RWPE2 (cell line): ENCODE data around the gene CCDC183.
"Not testable (repeated sequence)": the region's sequence is repeated elsewhere in the genome, so short reads cannot be mapped to it uniquely, and the experiment has no call there.

Experiments
- ATAC-seq: fragments of 200-7000 bp; cut with Tn5 transposase; 3 replicates; pipeline ENCODE4 v1.9.1; 2021; ENCODE audit warnings: low read depth
- DNase-seq: peaks from one replicate; pipeline ENCODE4 v3.0.0-alpha.2; 2020; ENCODE audit warnings: low spot score
- H3K27ac ChIP-seq: fragments of 450-650 bp; 2 replicates; pipeline ENCODE4 v1.5.1; 2017; ENCODE audit warnings: mild to moderate bottlenecking; ENCODE audit not compliant: poor library complexity, severe bottlenecking
- H3K27me3 ChIP-seq: fragments of 250-450 bp; sonication (Bioruptor Pico); 2 replicates; pipeline ENCODE4 v1.5.1; 2021; ENCODE audit warnings: mild to moderate bottlenecking, moderate library complexity; ENCODE audit not compliant: insufficient read depth, poor library complexity, severe bottlenecking
- H3K36me3 ChIP-seq: fragments of 250-450 bp; sonication (Bioruptor Pico); 2 replicates; pipeline ENCODE4 v1.5.1; 2020; ENCODE audit warnings: low read depth, mild to moderate bottlenecking, moderate library complexity
- H3K4me1 ChIP-seq: fragments of 250-450 bp; sonication (Bioruptor Pico); 2 replicates; pipeline ENCODE4 v1.5.1; 2021; ENCODE audit warnings: mild to moderate bottlenecking, moderate library complexity; ENCODE audit not compliant: insufficient read depth, poor library complexity, severe bottlenecking
- H3K4me3 ChIP-seq: fragments of 250-450 bp; sonication (Bioruptor Pico); 2 replicates; pipeline ENCODE4 v1.5.1; 2021; ENCODE audit warnings: mild to moderate bottlenecking, moderate library complexity; ENCODE audit not compliant: severe bottlenecking
- H3K9me3 ChIP-seq: fragments of 250-450 bp; sonication (Bioruptor Pico); 2 replicates; pipeline ENCODE4 v1.5.1; 2021; ENCODE audit warnings: mild to moderate bottlenecking, moderate library complexity; ENCODE audit not compliant: severe bottlenecking
- CTCF ChIP-seq: fragments of 450-650 bp; IDR thresholded peaks from one replicate; pipeline ENCODE4 v1.5.1; 2017; ENCODE audit warnings: mild to moderate bottlenecking, moderate library complexity; ENCODE audit not compliant: poor library complexity, severe bottlenecking

CCDC183 gene

GRCh38 chr9:136766410-136767120 is 29.6 kb upstream of the CCDC183 start:
- not testable (repeated sequence) for ATAC-seq, H3K4me1 ChIP-seq, H3K36me3 ChIP-seq, H3K9me3 ChIP-seq, H3K4me3 ChIP-seq, H3K27ac ChIP-seq, H3K27me3 ChIP-seq
- peak; percentile 38 for TF ChIP-seq CTCF
- DNase-seq, result peak; percentile 65

GRCh38 chr9:136769710-136770191 is 26.4 kb upstream of the CCDC183 start:
- Histone ChIP-seq H3K4me3 (no peak overlapping the region), H3K27ac (no peak overlapping the region), H3K4me1 (no peaks in the 10 kb centered on the region), H3K36me3 (no peaks in the 10 kb centered on the region), H3K27me3 (peaks cover 5% of the 10 kb centered on the region), H3K9me3 (no peaks in the 10 kb centered on the region)
- DNase-seq (peak; percentile 27), ATAC-seq (no peak)
- no peak for TF ChIP-seq CTCF

- DNase-seq, result peak; percentile 26
- Histone ChIP-seq H3K9me3 (no peaks in the 10 kb centered on the region), H3K27me3 (peaks cover 5% of the 10 kb centered on the region), H3K27ac (no peak overlapping the region), H3K36me3 (no peaks in the 10 kb centered on the region), H3K4me1 (no peaks in the 10 kb centered on the region), H3K4me3 (no peak overlapping the region)
- TF ChIP-seq CTCF, result no peak
- ATAC-seq, result no peak
Observed at GRCh38 chr9:136771907-136772415, 24.2 kb upstream of the CCDC183 start.

- Histone ChIP-seq H3K9me3 (no peaks in the 10 kb centered on the region), H3K27me3 (peaks cover 3% of the 10 kb centered on the region), H3K27ac (no peak overlapping the region), H3K4me1 (no peaks in the 10 kb centered on the region), H3K36me3 (no peaks in the 10 kb centered on the region), H3K4me3 (no peak overlapping the region)
- no peak for TF ChIP-seq CTCF
- ATAC-seq (peak; percentile 42; the same call in 1 of the 3 replicates), DNase-seq (peak; percentile 38)
Observed at GRCh38 chr9:136773386-136774044, 22.6 kb upstream of the CCDC183 start.
